ENCODE measurements around the gene OR6V1.

Gene OR6V1

DNA sequence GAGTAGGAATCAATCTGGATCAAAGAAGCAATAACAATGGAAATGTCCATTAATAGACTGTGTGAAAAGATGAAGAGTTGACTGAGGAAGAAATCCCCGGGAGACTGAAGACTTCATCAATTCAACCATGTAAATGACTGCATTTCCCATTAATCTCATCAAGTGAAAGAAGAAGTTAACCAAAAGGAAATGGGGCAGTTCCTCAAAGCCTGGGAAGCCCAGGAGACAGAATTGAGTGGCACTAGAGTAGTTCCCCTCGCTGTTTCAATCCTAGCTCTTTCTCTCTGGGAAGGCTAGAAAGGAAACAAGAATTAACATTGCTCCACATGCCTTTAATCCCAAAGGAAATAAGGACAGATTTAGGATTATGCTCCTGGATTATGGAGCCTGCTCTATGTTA, 4.8 kb upstream of the OR6V1 start:
- Histone ChIP-seq H4K20me1 (ENCODE audit: insufficient read depth) (no peaks in the 10 kb centered on the region), H3K27ac (no peak overlapping the region), H3K79me2 (ENCODE audit: insufficient read depth, low read depth) (no peaks in the 10 kb centered on the region), H2AFZ (ENCODE audit: low read depth) (no peak overlapping the region), H3K36me3 (ENCODE audit: insufficient read depth) (no peaks in the 10 kb centered on the region), H3K4me2 (no peak overlapping the region), H3K4me1 (ENCODE audit: low read depth, poor library complexity, severe bottlenecking) (no peaks in the 10 kb centered on the region), H3K9ac (no peak overlapping the region), H3K27me3 (ENCODE audit: insufficient read depth, low read depth) (no peaks in the 10 kb centered on the region), H3K4me3 (IDR thresholded peaks at IDR 0.05; ENCODE audit: insufficient read depth, low read depth, low read length) (no peak overlapping the region)
- no peak for TF ChIP-seq CTCF (conservative IDR thresholded peaks at IDR 0.05; ENCODE audit: low read depth, low read length)

- H3K4me1 ChIP-seq (ENCODE audit: low read depth, poor library complexity, severe bottlenecking): no peaks in the 10 kb centered on the region
These were observed 3.3 kb upstream of the OR6V1 start for GRCh38 chr7:143048827-143049226.

DNA sequence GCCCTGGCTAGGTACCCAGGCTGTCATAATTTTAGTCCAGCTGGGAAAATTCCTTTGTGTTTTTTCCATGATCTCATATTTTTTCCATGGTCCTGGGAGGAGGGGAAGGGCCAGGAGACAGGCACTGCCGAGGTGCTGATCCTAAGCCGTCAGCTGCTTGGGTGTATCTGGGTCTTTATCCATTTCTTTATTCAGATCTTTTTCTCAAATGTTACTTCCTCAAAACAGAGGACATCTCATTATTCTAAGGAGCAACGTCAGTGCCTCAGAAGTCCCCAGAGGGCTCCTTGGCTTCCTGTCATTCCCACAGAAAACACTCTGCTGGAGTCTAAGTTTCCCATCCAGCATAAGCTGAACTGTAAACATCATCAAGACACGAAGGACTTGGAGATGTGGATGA, 2.8 kb upstream of the OR6V1 start:
- no peaks in the 10 kb centered on the region for H4K20me1 ChIP-seq (ENCODE audit: insufficient read depth)
- TF ChIP-seq CTCF (conservative IDR thresholded peaks at IDR 0.05; ENCODE audit: low read depth, low read length): no peak
- no peak overlapping the region for H3K4me2 ChIP-seq
- no peaks in the 10 kb centered on the region for H3K4me1 ChIP-seq (ENCODE audit: low read depth, poor library complexity, severe bottlenecking)
- no peaks in the 10 kb centered on the region for H3K36me3 ChIP-seq (ENCODE audit: insufficient read depth)
- H3K27ac ChIP-seq: no peak overlapping the region
- no peaks in the 10 kb centered on the region for H3K79me2 ChIP-seq (ENCODE audit: insufficient read depth, low read depth)
- no peak overlapping the region for H3K4me3 ChIP-seq (IDR thresholded peaks at IDR 0.05; ENCODE audit: insufficient read depth, low read depth, low read length)
- no peaks in the 10 kb centered on the region for H3K27me3 ChIP-seq (ENCODE audit: insufficient read depth, low read depth)
- H2AFZ ChIP-seq (ENCODE audit: low read depth): no peak overlapping the region
- H3K9ac ChIP-seq: no peak overlapping the region

More at GRCh38 chr7:143048827-143049226, 3.3 kb upstream of the OR6V1 start:
- Histone ChIP-seq H3K27me3 (ENCODE audit: insufficient read depth, low read depth) (no peaks in the 10 kb centered on the region), H3K9ac (no peak overlapping the region), H3K4me3 (IDR thresholded peaks at IDR 0.05; ENCODE audit: insufficient read depth, low read depth, low read length) (no peak overlapping the region), H3K4me2 (no peak overlapping the region), H2AFZ (ENCODE audit: low read depth) (no peak overlapping the region), H3K36me3 (ENCODE audit: insufficient read depth) (no peaks in the 10 kb centered on the region), H3K27ac (no peak overlapping the region), H4K20me1 (ENCODE audit: insufficient read depth) (no peaks in the 10 kb centered on the region), H3K79me2 (ENCODE audit: insufficient read depth, low read depth) (no peaks in the 10 kb centered on the region)
- no peak for TF ChIP-seq CTCF (conservative IDR thresholded peaks at IDR 0.05; ENCODE audit: low read depth, low read length)

- Histone ChIP-seq H2AFZ (ENCODE audit: low read depth) (no peak overlapping the region), H3K9ac (no peak overlapping the region), H3K27ac (no peak overlapping the region), H3K4me3 (IDR thresholded peaks at IDR 0.05; ENCODE audit: insufficient read depth, low read depth, low read length) (no peak overlapping the region), H3K36me3 (ENCODE audit: insufficient read depth) (no peaks in the 10 kb centered on the region), H3K79me2 (ENCODE audit: insufficient read depth, low read depth) (no peaks in the 10 kb centered on the region), H4K20me1 (ENCODE audit: insufficient read depth) (no peaks in the 10 kb centered on the region), H3K4me1 (ENCODE audit: low read depth, poor library complexity, severe bottlenecking) (no peaks in the 10 kb centered on the region), H3K4me2 (no peak overlapping the region), H3K27me3 (ENCODE audit: insufficient read depth, low read depth) (no peaks in the 10 kb centered on the region)
- no peak for TF ChIP-seq CTCF (conservative IDR thresholded peaks at IDR 0.05; ENCODE audit: low read depth, low read length)
These were observed 1.2 kb upstream of the OR6V1 start for GRCh38 chr7:143050931-143051330.

All from KMS-11 (cell line).